GM10248 (cell line): ENCODE measurements around the gene CTRL.
"Not testable (repeated sequence)": the region's sequence is repeated elsewhere in the genome, so short reads cannot be mapped to it uniquely, and the experiment has no call there.

ENCODE experiments used
- CTCF ChIA-PET: fragments of 300-600 bp; sonication (Branson Sonifier 250); formaldehyde crosslinking; extraction: SDS; loops from one replicate; lab custom pipeline; 2021; ENCODE audit warnings: antibody characterized with exemption; lab: Yijun Ruan, JAX
- POLR2A ChIA-PET: fragments of 350-650 bp; sonication (Branson Sonifier 250); formaldehyde crosslinking; extraction: SDS; loops from one replicate; lab custom pipeline; 2020; ENCODE audit warnings: antibody characterized with exemption; lab: Yijun Ruan, JAX
- DNase-seq: peaks from one replicate; pipeline ENCODE4 v3.0.0; 2012; ENCODE audit errors: extremely low spot score
- TF ChIP-seq, protein P1 (sequence below): IDR thresholded peaks from 2 replicates; pipeline ENCODE4 v1.5.1; 2012; ENCODE audit warnings: mild to moderate bottlenecking, low read depth; ENCODE audit errors: extremely low read depth, missing control alignments, control extremely low read depth

Gene CTRL

DNA sequence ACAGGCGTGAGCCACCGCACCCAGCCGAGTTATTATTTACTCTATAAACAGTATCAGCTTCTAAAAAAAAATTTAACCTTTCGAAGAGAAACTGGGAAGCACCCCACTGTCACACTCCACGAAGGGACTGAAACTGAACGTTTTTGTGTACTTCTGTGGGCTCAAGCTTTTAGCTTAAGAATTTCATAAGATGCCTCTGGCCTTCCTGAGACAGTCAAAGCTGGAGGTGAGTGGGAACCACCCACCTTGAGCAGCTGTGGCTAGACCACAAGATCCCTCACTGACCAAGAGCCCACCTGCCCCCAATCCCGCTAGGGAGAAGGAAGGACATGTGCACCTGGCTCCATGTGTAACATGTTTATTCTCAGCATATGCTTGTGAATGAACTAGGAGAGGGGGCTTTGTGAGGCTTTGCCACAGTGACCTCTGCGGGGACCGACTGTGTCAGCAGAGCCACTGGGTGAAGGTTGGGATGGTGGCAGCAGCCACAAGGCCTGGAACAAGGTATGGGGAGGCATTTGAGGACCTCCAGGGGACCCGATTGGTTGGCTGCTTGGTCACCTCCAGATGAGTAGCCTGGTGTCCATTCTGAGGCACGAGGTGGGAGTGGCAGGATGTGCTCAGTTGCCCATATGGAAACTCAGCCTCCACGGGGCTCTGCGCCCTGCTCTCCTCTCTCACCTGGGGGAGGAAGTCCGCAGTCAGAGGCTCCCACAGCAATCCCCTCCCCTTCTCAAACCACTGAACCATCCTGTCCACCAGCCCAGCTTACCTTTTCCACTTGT is 43.9 kb upstream of the CTRL start:
- ChIA-PET POLR2A (no interaction called here), CTCF (interaction anchor here (1.2 to 3.9 kb wide), 4 partner anchors 10 to 18 kb away, joined by 3 to 21 read pairs (median 5); no protein-coding TSS in a partner anchor)
- DNase-seq = peak; percentile 60
- TF ChIP-seq, protein P1, sequence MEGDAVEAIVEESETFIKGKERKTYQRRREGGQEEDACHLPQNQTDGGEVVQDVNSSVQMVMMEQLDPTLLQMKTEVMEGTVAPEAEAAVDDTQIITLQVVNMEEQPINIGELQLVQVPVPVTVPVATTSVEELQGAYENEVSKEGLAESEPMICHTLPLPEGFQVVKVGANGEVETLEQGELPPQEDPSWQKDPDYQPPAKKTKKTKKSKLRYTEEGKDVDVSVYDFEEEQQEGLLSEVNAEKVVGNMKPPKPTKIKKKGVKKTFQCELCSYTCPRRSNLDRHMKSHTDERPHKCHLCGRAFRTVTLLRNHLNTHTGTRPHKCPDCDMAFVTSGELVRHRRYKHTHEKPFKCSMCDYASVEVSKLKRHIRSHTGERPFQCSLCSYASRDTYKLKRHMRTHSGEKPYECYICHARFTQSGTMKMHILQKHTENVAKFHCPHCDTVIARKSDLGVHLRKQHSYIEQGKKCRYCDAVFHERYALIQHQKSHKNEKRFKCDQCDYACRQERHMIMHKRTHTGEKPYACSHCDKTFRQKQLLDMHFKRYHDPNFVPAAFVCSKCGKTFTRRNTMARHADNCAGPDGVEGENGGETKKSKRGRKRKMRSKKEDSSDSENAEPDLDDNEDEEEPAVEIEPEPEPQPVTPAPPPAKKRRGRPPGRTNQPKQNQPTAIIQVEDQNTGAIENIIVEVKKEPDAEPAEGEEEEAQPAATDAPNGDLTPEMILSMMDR = no peak

DNA sequence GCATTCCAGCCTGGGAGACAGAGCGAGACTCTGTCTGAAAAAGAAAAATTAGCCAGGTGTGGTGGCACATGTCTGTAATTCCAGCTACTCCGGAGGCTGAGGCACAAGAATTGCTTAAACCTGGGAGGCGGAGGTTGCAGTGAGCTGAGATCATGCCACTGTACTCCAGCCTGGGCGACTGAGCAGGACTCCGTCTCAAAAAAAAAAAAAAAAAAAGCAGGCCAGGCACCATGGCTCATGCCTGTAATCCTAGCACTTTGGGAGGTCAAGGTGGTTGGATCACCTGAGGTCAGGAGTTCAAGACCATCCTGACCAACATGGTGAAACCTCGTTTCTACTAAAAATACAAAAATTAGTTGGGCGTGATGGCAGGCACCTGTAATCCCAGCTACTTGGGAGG is 40.6 kb upstream of the CTRL start:
- CTCF ChIA-PET = interaction anchor here (1.0 to 1.5 kb wide), 4 partner anchors 11 to 89 kb away, joined by 3 to 5 read pairs (median 3); no protein-coding TSS in a partner anchor
- DNase-seq, POLR2A ChIA-PET: not testable (repeated sequence)

DNA sequence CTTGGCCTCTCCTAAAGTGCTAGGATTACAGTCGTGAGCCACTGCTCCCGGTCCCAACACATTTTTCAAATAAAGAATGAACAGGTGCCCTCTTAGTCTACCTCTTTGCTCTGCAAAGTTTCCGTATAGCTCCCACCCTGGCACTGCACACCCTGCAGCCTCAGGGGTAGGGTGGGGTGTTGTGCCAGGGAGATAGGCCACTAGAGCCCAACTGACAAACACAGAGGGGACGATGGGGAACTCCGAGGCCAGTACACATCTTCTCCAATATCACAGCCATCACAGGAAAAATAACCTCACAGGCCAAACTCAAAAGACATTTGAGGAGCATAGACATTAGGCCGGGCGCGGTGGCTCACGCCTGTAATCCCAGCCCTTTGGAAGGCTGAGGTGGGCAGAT is 39.4 kb upstream of the CTRL start:
- TF ChIP-seq, protein P1 = no peak
- POLR2A ChIA-PET = no interaction called here
- DNase-seq = no peak
- CTCF ChIA-PET = interaction anchor here (1.0 to 1.9 kb wide), 3 partner anchors 13 to 87 kb away, joined by 3 to 5 read pairs (median 4); no protein-coding TSS in a partner anchor

DNA sequence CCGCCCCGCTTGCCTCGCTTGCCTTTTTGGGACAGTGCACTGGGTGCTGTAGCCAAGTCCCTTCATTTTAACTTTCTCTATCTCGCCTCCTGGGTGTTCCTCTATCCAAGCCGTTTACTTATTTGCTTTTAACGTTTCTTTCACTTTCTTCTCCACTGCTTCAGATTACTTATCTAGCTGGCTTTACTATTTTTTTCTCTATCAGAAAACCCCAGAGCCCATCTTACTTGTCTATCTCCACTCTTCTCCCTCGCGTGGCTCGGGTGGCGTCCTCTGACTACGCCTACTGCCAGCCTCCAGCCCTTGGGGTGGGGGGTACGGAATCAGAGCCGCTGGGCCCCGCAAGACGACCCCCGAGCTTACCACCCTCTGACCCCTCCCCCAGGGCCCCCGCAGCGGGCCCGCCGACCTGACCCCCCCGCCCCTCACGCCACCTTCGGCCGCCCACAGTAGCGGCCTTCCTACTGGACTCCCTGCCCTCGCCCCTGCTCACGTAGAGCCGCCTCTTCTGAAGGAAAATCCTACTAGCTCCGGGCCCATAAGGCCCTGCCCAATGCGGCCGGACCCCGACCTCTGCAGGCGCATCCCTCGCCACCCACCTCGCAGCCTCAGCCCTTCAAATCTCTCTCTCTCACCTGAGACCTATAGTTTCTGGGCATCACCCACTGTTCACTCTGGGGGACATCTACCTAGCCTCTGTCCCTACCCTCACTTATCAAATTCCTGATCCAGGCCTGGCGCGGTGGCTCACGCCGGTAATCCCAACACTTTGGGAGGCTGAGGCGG is 37.8 kb upstream of the CTRL start:
- CTCF ChIA-PET = interaction anchor here (0.8 to 1.9 kb wide), 5 partner anchors 24 to 115 kb away, joined by 3 to 5 read pairs (median 3); partner anchors contain the start of gene NFATC3
- TF ChIP-seq, protein P1 = no peak
- POLR2A ChIA-PET = no interaction called here
- peak; percentile 53 for DNase-seq

DNA sequence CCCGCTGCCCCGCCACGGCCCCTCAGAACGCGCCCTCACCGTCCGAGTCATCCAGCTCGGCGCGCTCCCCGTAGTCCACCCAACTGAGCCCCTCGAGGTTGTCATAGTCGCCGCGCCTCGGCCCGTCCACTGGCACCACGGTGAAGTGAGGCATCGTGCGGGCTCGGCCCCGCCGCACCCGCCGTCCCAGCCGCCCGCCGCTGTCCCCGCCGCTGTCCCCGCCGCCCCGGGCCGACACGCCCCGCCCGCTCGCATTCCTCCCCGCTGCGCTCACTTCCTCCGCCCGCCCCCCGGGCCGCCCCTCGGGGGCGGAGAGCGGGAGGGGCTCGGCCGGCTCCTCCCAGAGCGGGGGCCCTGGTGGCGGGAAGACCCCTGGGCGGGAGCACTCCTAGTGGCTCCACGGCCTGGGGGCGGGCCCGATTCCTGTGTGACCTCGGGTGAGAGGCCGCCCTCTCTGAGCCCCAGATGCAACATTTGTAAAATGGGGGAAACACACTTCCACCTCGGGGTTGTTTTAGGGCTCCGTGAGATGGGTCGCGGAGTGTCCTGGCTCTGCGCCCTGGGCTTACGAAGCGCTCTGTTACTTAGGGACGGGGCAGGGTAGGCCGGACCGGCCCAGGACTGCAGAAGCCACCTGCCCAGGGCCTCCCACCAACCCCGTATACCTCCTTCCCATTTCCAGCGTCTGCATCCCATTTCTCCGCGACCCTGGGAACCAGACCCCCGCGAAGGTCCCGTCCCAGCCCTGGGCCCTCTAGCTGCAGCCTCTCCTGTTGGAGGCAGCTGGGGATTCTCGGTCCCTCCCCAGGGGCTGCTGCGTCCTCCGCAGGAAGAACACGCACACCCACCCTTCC is 37.0 kb upstream of the CTRL start, which contains the start of gene SLC12A4:
Gene SLC12A4, minus strand, starts transcription at position 238 of the 854 bp plus-strand sequence. Its CDS starts 84 bp downstream, at position 154.
- TF ChIP-seq, protein P1 = no peak
- DNase-seq = peak; percentile 98
- ChIA-PET POLR2A (interaction anchor here (0.6 kb wide), 1 partner anchor 103 kb away, joined by 3 read pairs; no protein-coding TSS in a partner anchor), CTCF (interaction anchor here (0.8 to 1.8 kb wide), 2 partner anchors 27 to 72 kb away, joined by 3 to 5 read pairs; no protein-coding TSS in a partner anchor)

DNA sequence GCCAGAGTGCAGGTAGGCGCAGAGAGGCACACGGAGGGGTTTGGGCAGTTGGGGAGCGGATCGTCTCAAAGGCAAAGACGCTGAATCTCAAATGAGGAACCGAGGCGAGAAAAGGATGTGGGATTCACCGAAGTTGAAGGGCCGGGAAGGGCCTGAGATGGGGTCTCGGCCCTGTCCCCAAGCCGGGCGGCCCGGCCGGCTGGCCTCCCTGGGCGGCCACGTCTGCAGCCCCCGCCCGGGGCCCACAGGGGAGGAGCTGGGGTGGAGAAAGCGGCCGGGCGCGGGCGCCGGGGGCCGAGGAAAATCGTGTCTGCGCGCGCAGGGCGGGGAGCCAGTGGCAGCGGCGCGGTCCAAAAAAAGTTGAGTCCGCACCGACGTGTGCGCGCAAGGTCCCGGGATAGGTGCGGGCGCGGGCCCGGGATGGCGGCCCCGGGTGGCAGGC is 36.3 kb upstream of the CTRL start:
- DNase-seq = peak; percentile 57
- ChIA-PET CTCF (interaction anchor here (1.7 to 1.8 kb wide), 2 partner anchors 23 to 73 kb away, joined by 5 read pairs; no protein-coding TSS in a partner anchor), POLR2A (interaction anchor here (0.6 kb wide), 1 partner anchor 103 kb away, joined by 3 read pairs; no protein-coding TSS in a partner anchor)
- TF ChIP-seq, protein P1 = no peak
